ENCODE results near the gene GBX1. TPM values are rescaled to one million over a fixed set of nuclear protein-coding genes. Genes with fewer than 3 reads are reported as not detected.

The GBX1 gene
- total RNA-seq, 2 donors from 2014 or later = not detected

GRCh38 chr7:151118108-151119054 is 49.1 kb downstream of the GBX1 start:
- Histone ChIP-seq H3K36me3 (peaks cover 30% of the 10 kb centered on the region), H3K9me3 (no peaks in the 10 kb centered on the region), H3K27me3 (replicated peaks; ENCODE audit: insufficient read depth) (no peaks in the 10 kb centered on the region), H3K4me1 (ENCODE audit: control insufficient read depth in 1 of 2, low read depth in 2 of 2) (peaks cover 0 to 5% of the 10 kb centered on the region in 2 donors), H3K4me3 (no peak overlapping the region), H3K27ac (no peak overlapping the region)
- no peak for TF ChIP-seq CTCF (IDR thresholded peaks at IDR 0.05)
- ATAC-seq (ENCODE audit: insufficient number of reproducible peaks, low FRiP score, low read depth) = no peak
- no peak for DNase-seq (ENCODE audit: low spot score)

GRCh38 chr7:151117565-151117964 is 49.9 kb downstream of the GBX1 start:
- Histone ChIP-seq H3K4me1 (ENCODE audit: control insufficient read depth in 1 of 2, low read depth in 2 of 2) (peaks cover 0 to 5% of the 10 kb centered on the region in 2 donors), H3K27me3 (replicated peaks; ENCODE audit: insufficient read depth) (no peaks in the 10 kb centered on the region), H3K27ac (no peak overlapping the region), H3K9me3 (no peaks in the 10 kb centered on the region), H3K4me3 (no peak overlapping the region), H3K36me3 (peaks cover 30% of the 10 kb centered on the region)
- no peak for TF ChIP-seq CTCF (IDR thresholded peaks at IDR 0.05)
- ATAC-seq (ENCODE audit: insufficient number of reproducible peaks, low FRiP score, low read depth) (no peak), DNase-seq (ENCODE audit: low spot score) (no peak)

GRCh38 chr7:151116603-151117440 is 50.7 kb downstream of the GBX1 start:
- ATAC-seq (ENCODE audit: insufficient number of reproducible peaks, low FRiP score, low read depth) = no peak
- TF ChIP-seq CTCF (IDR thresholded peaks at IDR 0.05) = no peak
- no peaks in the 10 kb centered on the region for H3K9me3 ChIP-seq
- H3K36me3 ChIP-seq = peaks cover 30% of the 10 kb centered on the region
- H3K27me3 ChIP-seq (replicated peaks; ENCODE audit: insufficient read depth) = no peaks in the 10 kb centered on the region
- no peak overlapping the region for H3K4me3 ChIP-seq
- DNase-seq (ENCODE audit: low spot score) = no peak
- H3K27ac ChIP-seq = no peak overlapping the region
- H3K4me1 ChIP-seq (ENCODE audit: control insufficient read depth in 1 of 2, low read depth in 2 of 2) = peaks cover 0 to 5% of the 10 kb centered on the region in 2 donors

- no peak for TF ChIP-seq CTCF (IDR thresholded peaks at IDR 0.05)
- no peak overlapping the region for H3K4me3 ChIP-seq
- ATAC-seq (ENCODE audit: insufficient number of reproducible peaks, low FRiP score, low read depth) = no peak
These were observed 51.6 kb downstream of the GBX1 start for GRCh38 chr7:151115836-151116418.

More at GRCh38 chr7:151115836-151116418, 51.6 kb downstream of the GBX1 start:
- no peaks in the 10 kb centered on the region for H3K27me3 ChIP-seq (replicated peaks; ENCODE audit: insufficient read depth)
- no peak for DNase-seq (ENCODE audit: low spot score)
- no peak overlapping the region for H3K27ac ChIP-seq
- H3K9me3 ChIP-seq = no peaks in the 10 kb centered on the region
- peaks cover 29% of the 10 kb centered on the region for H3K36me3 ChIP-seq
- peaks cover 0 to 9% of the 10 kb centered on the region in 2 donors for H3K4me1 ChIP-seq (ENCODE audit: control insufficient read depth in 1 of 2, low read depth in 2 of 2)

Measured in thoracic aorta (tissue), 2 donors.